ENCODE data around the gene MDM1.

DNA sequence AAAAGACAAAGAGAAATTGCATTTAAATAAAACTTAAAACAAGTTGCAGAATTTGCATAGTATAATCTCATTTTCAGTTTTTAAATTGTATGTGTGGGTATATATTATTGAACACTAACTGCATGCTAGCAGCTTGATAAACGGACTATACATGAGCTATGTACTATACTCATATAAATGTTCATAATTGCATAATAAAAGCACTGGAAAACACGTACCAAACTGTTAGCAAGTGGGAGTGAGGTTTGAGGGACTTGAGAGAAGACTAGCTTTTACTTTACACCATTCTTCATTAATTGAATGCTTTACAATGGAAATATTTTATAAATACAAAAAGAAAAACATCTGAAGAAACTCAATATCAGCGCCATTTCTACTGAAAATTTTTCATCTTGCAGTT lies 32.2 kb upstream of the MDM1 start:
- no peak for TF ChIP-seq EZH2 (IDR thresholded peaks at IDR 0.05; ENCODE audit: borderline replicate concordance, low read length)
- TF ChIP-seq, protein P1, sequence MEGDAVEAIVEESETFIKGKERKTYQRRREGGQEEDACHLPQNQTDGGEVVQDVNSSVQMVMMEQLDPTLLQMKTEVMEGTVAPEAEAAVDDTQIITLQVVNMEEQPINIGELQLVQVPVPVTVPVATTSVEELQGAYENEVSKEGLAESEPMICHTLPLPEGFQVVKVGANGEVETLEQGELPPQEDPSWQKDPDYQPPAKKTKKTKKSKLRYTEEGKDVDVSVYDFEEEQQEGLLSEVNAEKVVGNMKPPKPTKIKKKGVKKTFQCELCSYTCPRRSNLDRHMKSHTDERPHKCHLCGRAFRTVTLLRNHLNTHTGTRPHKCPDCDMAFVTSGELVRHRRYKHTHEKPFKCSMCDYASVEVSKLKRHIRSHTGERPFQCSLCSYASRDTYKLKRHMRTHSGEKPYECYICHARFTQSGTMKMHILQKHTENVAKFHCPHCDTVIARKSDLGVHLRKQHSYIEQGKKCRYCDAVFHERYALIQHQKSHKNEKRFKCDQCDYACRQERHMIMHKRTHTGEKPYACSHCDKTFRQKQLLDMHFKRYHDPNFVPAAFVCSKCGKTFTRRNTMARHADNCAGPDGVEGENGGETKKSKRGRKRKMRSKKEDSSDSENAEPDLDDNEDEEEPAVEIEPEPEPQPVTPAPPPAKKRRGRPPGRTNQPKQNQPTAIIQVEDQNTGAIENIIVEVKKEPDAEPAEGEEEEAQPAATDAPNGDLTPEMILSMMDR (conservative IDR thresholded peaks at IDR 0.05 in 1 of 2, IDR thresholded peaks at IDR 0.05 in 1 of 2; ENCODE audit: extremely low read depth in 1 of 2, insufficient read depth in 1 of 2, low read depth in 1 of 2, low read length in 2 of 2) = no peak

All from mammary epithelial cell (primary cell).